GM19372 (cell line): Measurements from ENCODE around the gene IFNA2.
"Not testable (repeated sequence)": the region's sequence is repeated elsewhere in the genome, so short reads cannot be mapped to it uniquely, and the experiment has no call there.

Source experiments
- ATAC-seq: cut with Tn5 transposase; IDR thresholded peaks from one replicate; pipeline ENCODE4 v1.9.1; 2021; ENCODE audit warnings: mild to moderate bottlenecking, low read depth, moderate library complexity; ENCODE audit not compliant: unreplicated experiment

The IFNA2 gene

DNA sequence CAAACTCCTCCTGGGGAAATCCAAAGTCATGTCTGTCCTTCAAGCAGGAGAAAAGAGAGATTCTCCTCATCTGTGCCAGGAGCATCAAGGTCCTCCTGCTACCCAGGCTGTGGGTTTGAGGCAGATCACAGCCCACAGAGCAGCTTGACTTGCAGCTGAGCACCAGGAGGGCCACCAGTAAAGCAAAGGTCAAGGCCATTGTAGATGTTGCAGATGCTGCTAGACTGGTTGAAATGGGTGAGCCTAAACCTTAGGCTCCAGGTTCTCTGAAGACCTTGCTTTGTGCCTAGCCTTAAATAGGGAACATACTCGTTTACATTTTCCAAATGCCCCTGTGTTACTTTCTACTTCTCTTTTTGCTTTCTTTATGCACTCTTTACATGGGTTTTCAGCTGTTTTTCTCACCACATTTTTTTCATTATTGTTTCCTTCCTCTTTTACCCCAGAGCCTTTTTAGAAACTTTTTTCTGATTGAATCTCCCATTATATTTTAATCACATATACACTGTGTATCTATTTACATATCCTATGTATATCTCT, at the start of gene IFNA2:
TSS of gene IFNA2 (minus strand) at position 268 of the 540 bp plus-strand sequence. CDS start at position 199, 69 bp downstream.
- no peak for ATAC-seq

DNA sequence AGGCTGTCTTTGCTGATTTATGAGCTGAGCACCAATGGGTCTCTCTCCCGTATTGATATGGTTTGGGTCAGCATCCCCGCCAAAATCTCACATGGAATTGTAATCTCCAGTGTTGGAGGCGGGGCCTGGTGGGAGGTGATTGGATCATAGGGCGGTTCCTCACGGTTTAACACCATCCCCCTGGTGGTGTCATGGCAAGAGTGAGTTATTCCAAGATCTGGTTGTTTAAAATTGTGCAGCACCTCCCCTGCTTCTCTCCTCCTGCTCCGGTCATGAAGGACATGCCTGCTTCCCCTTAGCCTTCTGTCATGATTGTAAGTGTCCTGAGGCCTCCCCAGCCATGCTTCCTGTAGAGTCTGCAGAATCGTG, 49.8 kb upstream of the IFNA2 start:
- not testable (repeated sequence) for ATAC-seq

DNA sequence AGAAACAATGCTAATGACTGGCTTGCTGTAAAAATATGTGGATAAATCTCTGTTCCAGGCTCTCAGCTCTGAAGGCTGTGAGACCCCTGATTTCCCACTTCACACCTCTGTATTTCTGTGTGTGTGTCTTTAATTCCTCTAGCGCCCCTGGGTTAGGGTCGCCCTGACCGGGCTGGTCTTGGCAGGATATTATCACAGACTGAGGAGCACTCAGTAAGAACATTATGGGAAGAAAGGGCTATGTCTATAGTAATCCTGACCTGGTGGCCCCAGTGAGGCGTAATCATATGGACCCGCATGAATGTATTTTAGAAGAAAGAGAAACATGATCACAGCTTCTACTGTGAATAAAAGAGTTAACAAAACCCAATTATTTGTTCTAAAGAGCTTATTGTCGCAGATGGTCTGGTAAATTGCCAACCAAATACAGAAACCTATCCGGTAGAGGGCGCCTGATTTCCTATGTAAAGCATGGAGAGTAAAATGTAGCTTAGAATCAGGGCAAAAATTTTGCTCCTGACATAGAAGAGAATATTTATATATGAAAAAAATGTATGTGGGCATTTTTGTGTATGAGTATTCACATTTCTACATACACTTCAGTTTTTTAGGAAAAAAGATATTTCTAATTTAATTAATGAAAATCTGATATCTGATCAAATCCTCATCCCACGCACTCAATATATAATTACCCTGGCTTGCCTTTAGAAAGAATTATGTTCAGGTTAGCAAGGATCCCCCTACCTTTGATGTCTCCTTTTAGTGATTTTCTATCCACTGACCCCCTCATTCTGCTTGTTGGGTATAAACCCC, 49.2 kb upstream of the IFNA2 start:
- ATAC-seq: no peak

DNA sequence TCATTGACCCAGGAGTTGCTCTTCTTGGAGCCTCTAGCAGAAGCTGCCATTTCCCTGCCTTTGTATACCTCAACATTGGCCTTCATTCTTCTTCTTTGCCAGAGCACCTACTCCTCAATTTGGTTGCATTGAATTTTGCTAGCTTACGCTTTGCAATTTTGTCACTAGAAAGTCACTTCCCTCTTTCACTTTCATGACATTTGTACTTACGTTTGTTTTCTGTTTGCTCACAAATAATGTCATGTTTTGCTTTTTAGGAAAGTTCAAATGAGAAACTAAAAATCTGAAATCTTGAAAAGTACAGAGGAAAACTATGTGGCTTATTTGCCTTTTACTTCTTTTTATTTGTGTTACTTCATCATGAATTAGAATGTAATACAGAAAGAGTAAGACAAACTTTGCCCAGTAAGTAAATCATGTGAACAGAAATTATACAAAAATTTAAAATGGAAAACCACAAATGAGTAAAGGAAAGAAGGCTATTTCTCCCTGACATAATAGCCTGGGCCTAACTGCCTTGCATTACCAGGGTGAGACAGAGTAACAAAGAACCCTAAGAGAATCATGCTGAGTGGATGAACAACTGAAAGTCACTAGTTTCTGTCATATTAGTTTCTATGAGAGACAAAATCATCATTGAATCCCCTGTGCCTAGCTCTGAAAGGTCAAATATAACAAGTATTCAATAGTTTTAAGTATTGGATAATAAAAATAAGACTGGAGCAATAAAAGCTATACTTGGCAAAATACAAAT, 47.7 kb upstream of the IFNA2 start:
- ATAC-seq: no peak

DNA sequence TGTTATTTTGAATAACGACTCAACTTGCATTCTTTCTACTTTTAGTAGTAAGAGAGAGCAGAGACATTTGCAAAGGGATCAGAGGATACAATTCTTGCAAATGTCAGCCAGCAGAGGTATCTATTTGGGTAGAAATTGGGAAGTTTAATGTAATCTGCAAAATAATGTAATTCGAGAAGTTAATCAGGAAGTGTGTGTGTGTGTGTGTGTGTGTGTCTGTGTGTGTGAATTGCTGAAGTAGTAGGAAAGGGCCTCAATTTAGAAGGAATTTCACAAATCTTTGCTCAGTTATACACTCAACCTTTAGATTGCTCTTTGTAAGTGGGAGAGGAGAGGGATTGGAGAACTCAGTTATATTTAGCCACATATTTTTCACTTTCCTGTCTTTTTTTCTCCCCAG, 44.0 kb upstream of the IFNA2 start:
- ATAC-seq: no peak

DNA sequence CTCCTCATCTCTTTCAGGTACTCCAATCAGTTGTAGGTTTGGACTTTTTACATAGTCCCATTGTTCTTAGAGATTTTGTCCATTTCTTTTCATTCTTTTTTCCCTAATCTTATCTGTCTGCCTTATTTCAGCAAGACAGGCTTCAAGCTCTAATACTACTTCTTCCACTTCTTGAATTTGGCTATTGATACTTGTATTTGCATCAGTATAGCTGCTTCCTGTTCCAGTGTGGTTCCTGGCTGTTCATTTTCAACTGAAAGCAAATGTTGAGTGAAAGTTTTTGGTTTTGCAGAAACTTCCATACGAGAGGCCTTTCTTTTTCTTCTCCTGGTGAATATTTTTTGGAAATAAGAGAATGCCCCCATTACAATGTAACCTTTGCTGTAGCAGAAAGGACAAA, 43.0 kb upstream of the IFNA2 start:
- ATAC-seq: no peak

DNA sequence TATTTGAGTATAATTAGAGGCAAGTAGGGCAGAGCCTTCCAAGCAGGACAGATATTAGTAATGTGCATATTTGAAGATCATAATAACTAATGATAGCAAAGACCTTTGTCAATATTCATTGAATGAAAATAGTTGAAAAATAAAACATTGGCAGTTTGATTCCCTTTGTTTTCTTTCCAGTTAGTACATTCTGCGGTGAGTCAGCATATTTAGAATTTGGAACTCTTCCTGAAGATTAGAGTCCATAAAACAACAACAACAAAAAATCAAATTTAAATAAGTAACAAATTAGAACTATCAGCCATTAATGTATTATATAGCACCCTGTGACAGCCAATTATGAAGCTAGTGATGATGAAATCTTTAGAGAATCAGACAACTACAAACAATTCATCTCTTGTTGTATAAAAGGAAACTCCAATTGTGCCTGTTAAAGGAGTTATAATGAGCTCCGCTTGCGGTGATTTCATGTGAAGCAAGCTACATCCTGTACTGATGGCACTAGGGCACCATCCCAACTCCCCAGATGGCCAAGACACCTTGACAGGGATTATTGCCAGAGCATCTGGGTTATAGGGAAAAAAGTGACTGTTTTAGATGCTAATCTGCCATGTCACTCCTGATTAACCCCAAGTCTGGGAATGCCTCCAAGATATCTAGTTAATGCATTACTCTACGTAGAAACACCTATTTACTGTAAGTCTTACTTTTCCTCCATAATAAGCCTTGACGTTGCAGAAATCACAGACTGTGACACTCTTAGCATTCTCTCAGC, 30.5 kb upstream of the IFNA2 start:
- no peak for ATAC-seq

DNA sequence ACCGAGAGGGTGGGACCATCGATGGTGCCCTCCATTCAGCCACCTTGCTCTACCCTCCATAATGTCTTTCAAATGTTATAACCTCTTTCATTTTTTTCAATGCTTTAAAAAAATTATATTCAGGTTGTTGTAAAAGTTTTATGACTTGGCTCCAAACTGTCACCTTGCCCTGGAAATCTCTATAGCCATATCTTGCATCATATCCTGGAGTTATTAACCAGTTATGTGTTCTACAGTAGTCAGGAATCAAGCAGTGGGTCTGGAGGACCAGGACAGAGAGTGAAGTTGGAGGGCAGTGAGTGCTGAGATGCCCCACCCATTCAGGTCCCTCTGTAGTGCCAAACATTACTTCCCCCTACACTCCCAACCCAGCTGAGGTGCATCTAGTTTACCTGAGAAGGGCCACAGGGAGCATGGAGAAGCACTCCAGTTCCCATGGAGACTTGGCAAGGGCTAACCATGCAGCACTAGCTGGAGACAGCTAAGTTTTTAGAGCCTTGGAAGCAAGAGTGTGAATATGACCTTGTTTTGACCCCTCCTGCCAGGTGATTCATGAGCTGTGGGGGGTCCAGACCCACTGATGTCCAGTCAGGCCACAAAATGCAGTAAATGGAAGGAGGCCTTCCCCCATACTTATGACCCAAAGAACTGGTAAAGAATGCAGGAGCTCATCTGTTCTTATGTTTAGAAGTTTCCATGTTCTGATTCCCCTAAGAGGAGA, 29.2 kb upstream of the IFNA2 start:
- no peak for ATAC-seq

DNA sequence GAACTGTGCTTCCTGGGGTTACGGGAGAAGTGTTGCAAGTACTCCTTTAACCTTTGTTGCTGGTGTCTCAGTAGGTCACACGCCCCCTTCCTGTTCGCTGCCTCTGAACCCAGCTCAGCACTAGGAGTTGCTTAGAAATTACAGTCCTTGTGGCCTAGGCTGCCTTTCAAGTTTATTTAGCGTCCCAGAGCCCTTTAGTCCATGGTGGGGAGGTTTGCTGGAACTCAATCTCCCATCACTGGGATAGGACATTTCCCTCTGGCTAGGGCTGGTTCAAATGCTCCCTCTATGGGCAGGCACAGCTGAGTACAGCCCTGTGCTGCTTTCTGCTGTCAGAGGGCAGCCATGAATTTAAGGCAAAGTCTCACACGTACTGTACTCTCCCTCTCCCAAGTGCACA, 28.4 kb upstream of the IFNA2 start:
- ATAC-seq: no peak

DNA sequence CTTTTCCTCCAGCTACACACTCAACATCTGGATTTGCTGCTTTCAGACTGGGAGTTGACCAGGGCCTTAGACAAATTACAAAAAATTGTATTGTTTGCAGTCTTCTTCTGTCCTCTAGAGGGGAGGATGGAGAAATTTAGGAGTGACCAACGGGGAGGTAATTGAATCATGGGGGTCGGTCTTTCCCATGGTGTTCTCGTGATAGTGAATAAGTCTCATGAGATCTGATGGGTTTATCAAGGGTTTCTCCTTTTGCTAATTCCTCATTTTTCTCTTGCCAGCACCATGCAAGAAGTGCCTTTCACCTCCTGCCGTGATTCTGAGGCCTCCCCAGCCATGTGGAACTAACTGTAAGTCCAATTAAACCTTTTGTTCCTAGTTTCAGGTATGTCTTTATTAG, 28.0 kb upstream of the IFNA2 start:
- ATAC-seq: no peak

DNA sequence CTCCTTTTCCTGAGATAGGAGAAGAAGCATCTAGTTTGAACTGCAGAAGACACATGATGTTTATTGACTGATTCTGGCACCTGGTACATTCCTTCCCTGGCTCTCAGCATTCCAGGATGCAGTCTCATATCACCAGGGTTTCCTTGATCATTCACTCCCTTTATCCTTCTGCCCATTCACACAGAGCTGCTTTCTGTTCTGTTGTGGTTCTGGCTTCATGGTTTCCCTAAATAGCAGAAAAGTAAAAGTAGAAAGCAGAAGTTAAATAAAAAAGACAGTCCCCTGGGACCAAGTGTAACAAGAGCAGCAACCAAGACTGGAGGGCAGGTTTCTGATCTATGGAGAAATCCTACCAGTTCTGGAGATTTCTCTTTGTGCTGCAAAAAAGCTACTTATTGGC, 26.9 kb upstream of the IFNA2 start:
- ATAC-seq: no peak

DNA sequence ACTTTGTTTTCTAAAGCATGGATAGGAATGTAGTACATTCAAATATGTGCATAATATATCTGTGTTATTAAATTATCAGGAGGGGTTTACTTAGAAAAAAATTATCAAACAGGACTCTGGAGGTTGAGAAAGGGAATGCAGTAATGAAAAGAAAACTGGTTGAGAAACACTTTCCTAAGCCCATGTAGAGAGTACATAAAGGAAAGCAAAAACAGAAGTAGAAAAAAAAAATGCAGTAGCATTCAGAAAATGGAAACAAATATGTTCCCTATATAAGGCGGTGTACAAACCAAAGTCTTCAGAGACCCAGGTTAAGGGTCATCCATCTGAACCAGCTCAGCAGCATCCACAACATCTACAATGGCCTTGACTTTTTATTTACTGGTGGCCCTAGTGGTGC, 23.6 kb upstream of the IFNA2 start, which contains the start of gene IFNA8:
TSS of gene IFNA8 (plus strand) at position 301 of the 400 bp plus-strand sequence. CDS start at position 361, 60 bp downstream.
- ATAC-seq: no peak

DNA sequence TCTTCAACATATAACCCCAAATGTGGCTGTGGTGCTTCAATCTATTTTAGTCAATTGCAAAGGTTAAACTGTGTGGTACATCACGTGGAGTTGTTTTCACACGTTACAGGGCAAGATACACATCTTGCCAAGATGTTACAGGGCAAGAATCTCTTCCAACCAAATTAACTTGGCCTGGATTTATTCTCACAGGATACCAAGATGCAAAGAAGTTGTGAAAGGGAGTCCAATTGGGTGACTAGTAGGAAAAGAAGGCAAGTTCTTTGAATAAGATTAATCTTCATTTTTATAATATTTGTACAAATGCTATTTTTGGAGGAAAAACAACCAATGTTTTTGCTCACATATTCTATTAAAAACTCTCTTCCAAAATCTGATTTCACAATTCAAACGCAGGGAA, 18.9 kb upstream of the IFNA2 start:
- ATAC-seq: no peak

DNA sequence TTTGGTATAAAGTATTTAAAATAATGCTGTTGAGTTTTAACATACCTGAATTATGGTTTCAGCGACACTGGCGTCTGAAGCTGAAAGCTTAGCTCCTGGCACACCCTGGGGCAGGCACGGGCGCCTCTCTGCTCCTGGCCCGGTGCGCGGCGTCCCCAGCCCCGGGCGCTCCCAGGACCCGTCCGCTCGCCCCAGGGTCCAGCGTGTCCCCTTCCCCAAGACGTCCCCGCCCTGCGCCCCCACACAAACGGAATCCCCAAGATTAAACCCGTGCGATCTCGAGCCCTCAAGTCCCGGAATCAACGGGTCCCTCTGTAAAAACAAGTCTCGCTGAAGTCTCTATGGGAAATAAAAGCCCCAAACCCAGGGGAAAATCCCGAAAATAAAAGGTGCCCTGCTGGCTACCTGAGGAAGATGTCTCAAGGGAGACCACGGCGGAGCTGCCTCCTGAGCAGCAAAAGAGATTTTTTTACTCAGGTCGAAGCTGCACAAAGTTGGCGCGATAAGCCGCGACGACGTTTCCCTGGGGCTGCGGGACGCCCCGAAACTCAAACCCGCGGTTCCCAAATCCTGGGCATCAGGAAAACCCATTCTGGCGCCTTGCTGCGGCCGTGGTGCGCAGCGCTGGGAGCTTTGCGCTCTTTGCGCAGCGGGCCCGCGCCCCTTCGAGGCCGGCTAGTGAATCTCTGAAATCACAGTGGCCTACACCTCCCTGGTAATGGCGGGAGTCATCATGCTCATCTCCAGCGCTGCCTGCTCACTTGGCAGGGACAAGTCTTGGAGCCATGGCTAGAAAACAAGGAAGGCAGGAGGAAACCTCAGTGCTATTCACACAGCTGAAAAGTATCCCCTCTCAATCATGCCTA, 17.4 kb upstream of the IFNA2 start:
- no peak for ATAC-seq

DNA sequence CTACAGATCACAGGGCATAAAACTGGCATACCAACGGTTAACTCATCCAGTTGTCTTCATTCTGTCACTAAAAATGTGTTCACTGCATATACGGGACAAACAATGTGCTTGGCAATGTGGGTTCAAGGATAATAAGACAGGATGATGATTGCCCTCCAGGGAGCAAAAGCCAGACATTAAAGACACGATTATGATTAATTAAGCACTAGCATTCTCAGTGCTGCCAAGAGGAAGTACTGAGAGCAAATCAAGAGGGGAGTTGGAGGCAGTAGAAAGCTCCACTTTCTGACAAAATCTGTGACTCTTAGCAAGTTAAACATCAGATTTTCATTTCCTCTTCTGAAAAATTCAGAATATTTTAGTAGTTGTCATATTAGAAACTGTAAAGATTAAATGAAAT, 14.8 kb upstream of the IFNA2 start:
- ATAC-seq: no peak

DNA sequence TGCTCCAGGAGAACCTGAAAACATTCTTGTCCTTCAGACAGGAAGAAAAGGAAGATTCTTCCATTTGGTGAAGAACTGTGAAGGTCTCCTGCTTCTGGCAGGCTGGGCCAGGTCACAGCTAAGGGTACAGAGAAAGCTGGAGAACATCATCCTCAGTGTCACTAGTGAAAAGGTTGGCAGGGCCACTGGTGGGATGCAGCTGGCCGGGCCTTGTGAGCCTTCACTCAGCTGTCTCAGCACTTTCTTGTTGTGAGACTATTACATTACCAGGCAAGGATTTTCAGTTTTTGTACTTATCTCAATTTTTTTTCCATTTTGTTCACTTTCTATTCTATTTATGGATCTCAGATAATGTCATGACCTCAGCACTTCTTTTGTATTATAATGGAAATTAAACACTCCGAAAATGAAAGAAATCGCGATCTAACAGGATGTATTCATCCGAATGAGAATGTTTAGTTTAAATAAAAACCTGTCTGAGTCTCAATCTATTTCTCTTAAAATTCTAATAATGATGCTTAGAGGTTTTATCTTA, 13.8 kb upstream of the IFNA2 start:
- ATAC-seq: no peak

DNA sequence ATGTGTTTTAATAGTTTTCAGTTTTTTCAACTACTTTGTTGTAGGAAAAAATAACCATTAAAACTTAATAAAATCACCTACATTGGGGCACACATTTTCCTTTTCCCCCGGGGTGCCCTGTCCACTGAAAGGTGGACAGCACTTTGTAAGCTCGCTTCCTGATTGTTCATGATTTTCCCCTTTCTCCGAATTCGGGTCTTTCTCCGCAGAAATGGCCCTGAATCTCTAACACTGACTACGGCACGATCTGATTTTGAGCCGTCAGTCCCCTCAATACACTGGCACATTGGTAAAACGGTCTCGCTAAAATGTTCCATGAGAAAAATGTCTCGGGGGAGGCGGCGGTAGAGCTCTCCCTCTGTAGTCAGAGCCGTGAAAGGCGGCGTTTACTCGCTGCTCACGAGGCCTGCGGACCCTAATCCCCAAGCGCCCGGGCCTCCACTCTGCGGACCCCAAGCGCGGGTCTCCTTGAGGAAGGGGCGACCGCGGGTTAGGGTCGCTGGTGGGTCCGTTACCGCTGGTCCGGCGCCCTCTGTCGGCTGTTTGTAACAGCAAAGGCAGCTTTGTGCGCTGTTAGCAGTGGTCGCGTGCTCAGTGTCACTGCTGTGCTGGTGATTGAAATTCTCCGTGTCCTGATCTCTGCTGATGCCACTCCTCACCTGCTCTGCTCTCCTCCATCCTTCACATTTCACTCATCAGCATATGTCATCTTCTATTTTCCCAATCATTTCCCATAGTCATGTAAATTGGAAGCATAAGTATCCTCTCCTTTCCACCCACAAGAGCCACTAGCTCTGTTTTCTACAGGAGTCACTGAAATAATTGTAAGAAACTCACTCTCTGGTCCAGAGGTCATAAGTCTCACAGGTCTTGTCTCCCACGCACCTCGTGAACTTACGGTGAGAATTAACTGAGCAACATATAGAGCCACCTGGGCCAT, 10.8 kb upstream of the IFNA2 start:
- peak; percentile 53 for ATAC-seq

DNA sequence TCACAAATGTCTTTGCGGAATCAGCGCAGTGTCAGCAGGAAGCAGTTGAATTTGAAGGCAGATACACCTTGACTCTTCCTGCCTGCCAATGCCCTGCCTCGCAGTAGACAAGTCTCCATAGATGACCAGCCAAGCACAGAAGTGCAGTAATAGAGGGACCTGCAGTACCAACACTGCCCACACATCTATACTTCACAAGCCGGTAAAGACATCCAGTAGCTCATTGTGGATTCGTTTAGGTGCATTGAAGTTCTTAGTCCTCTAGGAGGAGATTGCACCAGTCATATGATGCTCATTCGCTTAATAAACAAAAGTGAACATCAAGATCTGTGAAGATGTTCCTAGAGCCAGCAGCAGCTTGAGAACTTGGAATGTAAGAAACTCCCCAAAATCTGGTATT, 7.1 kb upstream of the IFNA2 start:
- peak; percentile 85 for ATAC-seq
